Effector memory CD8-positive, alpha-beta T cell (primary cell): ENCODE data around the gene PDE8B.

Experiments used
- ATAC-seq: fragments of 150-1000 bp; cut with Tn5 transposase; replicated peaks from 2 replicates; pipeline ENCODE4 v1.10.0; 2021; ENCODE audit warnings: mild to moderate bottlenecking, moderate library complexity
- DNase-seq, 3 experiments: peaks; one replicate each; pipeline ENCODE4 v3.0.0; 2021
- H3K27ac Mint-ChIP-seq, 2 donors: one replicate each; pipeline ENCODE4 v1.8.0; 2022; ENCODE audit warnings: mild to moderate bottlenecking in 2 of 2, mixed read lengths in 2 of 2, moderate library complexity in 2 of 2
- H3K27me3 Mint-ChIP-seq, 2 donors: one replicate each; pipeline ENCODE4 v1.8.0; 2022; ENCODE audit warnings: mixed read lengths in 2 of 2
- H3K36me3 Mint-ChIP-seq: one replicate; pipeline ENCODE4 v1.8.0; 2022; ENCODE audit warnings: mild to moderate bottlenecking, moderate library complexity, mixed read lengths; ENCODE audit not compliant: insufficient read depth
- H3K4me1 Mint-ChIP-seq, 2 donors: one replicate each; pipeline ENCODE4 v1.8.0; 2022; ENCODE audit warnings: low read depth in 2 of 2, mixed read lengths in 2 of 2
- H3K4me3 Mint-ChIP-seq, 2 donors: one replicate each; pipeline ENCODE4 v1.8.0; 2022; ENCODE audit warnings: mild to moderate bottlenecking in 2 of 2, mixed read lengths in 2 of 2, moderate library complexity in 2 of 2
- H3K9me3 Mint-ChIP-seq, 2 donors: one replicate each; pipeline ENCODE4 v1.8.0; 2022; ENCODE audit warnings: mixed read lengths in 2 of 2

Gene PDE8B

DNA sequence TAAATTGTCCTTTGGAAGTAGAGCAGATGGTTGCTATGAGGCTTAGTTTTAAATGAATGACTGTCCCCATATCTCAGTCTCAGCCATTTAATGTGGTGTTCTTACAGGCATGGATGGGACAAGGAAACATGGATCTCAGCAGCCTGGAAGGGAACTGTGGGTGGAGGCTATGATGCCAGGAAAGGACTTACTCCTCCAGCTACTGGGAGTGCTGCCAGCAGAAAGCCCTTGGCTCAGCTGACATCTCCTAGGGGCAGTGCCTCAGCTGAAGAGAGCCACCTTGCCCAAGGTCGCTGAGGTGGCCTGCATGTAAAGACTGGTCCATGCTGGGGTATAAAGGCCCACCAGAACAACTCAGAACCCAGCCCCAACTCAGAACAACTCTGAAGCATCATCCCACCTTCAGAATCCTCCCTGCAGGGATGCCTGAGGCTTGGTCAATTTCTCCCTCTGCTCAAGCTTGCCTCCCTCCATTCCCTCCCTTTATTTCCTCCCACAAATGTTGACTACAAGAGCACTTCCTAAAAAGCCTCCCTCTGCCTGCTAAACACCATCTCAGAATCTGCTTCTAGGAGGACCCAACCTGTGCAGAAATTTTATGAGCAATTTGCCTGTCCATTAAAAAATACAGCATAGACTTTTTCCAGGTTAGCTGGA, 1.8 kb upstream of the PDE8B start:
- Mint-ChIP-seq H3K27ac (no peak overlapping the region), H3K27me3 (peaks cover 60 to 67% of the 10 kb centered on the region in 2 donors), H3K9me3 (no peaks in the 10 kb centered on the region), H3K4me3 (peak overlapping the region in 1 of 2 donors; percentile 86), H3K36me3 (no peaks in the 10 kb centered on the region), H3K4me1 (peaks cover 6 to 14% of the 10 kb centered on the region in 2 donors)
- no peak for DNase-seq
- ATAC-seq = no peak

DNA sequence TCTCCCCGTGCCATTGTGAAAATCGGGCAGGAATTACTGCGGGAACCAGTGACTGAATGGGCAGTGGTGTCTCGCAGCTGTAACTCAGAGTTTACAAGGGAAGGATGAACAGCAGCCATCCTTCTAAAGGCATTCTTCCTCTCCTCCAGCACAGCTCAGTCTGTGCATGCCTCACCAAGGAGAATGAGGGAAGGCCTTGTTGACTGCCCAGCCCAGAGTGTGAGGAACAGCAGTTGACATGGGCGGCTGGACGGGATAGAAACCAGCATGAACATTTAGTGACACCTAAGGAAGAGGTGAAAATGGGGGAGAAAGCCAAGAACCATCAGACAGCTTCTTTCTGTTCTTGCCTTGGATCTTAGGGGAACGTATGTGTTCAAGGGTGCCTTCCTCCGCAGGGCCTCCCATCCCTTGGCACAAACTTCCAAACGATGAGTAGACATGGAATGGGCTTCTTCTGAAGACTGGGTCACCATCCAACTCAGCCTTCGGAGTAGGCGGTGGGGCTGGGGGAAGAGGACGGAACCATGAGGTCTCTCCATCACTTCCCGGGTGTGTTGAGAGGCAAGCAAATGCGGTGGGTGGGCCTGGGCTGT, 887 bp upstream of the PDE8B start:
- Mint-ChIP-seq H3K4me3 (peak overlapping the region; percentile 86 to 89), H3K36me3 (no peaks in the 10 kb centered on the region), H3K9me3 (no peaks in the 10 kb centered on the region), H3K27me3 (peaks cover 66 to 75% of the 10 kb centered on the region in 2 donors), H3K4me1 (peaks cover 6 to 14% of the 10 kb centered on the region in 2 donors), H3K27ac (no peak overlapping the region)
- DNase-seq = no peak
- no peak for ATAC-seq

- Mint-ChIP-seq H3K36me3 (peaks cover 4% of the 10 kb centered on the region), H3K27me3 (peaks cover 70 to 80% of the 10 kb centered on the region in 2 donors), H3K4me3 (peak overlapping the region; percentile 40 to 52), H3K27ac (no peak overlapping the region), H3K9me3 (no peaks in the 10 kb centered on the region), H3K4me1 (peaks cover 6 to 14% of the 10 kb centered on the region in 2 donors)
- ATAC-seq = no peak
- DNase-seq = no peak
Measured at GRCh38 chr5:77210964-77211690, 647 bp downstream of the PDE8B start.

GRCh38 chr5:77211691-77212047, 1.2 kb downstream of the PDE8B start:
- Mint-ChIP-seq H3K27ac (no peak overlapping the region), H3K27me3 (peaks cover 71 to 80% of the 10 kb centered on the region in 2 donors), H3K36me3 (peaks cover 4% of the 10 kb centered on the region), H3K4me3 (peak overlapping the region; percentile 40 to 52), H3K9me3 (no peaks in the 10 kb centered on the region), H3K4me1 (peaks cover 6 to 14% of the 10 kb centered on the region in 2 donors)
- no peak for DNase-seq
- no peak for ATAC-seq

DNA sequence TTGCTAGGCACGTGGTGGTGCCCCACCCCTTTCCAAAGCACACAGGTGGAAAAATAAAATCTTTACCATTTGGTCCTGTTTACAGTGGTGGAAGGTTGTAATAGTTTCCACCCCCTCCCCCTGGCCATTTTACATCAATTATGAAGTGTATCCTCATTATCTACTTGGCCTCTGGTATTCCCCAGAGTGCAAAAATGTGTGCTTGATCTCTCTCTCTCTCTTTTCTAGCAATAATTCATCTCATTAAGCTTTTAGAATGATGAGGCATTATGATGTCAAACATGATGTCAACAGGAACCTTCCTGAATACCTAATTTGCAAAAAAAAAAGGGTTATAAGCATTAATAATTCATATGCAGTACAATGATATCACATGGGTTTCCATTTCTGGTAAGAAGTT, 3.1 kb downstream of the PDE8B start:
- no peak for ATAC-seq
- H3K4me3 Mint-ChIP-seq = no peak overlapping the region
- peaks cover 76 to 91% of the 10 kb centered on the region in 2 donors for H3K27me3 Mint-ChIP-seq
- no peak overlapping the region for H3K27ac Mint-ChIP-seq
- no peaks in the 10 kb centered on the region for H3K9me3 Mint-ChIP-seq
- peaks cover 4% of the 10 kb centered on the region for H3K36me3 Mint-ChIP-seq
- no peak for DNase-seq
- peaks cover 6 to 14% of the 10 kb centered on the region in 2 donors for H3K4me1 Mint-ChIP-seq

DNA sequence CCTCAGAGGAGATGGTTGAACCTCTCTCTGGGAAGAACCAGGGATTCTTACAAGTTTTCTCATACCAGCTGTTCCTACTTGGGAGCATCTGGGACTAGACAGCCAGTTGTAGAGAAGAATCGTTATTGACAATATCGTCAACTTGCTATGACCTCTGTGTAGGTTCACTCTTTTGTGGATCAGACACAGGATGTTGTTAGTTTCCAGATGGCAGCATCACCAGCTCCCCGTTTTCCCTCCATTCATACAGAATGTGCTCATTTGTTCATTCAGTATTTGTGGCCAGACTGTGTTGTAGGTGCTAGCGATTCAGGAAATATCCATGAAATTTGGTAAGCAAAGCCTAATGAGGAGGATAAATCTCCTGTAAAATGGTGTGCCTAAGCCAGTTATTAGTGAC, 3.7 kb downstream of the PDE8B start:
- Mint-ChIP-seq H3K36me3 (peaks cover 4% of the 10 kb centered on the region), H3K27ac (no peak overlapping the region), H3K4me1 (peaks cover 6 to 14% of the 10 kb centered on the region in 2 donors), H3K4me3 (no peak overlapping the region), H3K9me3 (no peaks in the 10 kb centered on the region), H3K27me3 (peaks cover 74 to 90% of the 10 kb centered on the region in 2 donors)
- DNase-seq = no peak
- ATAC-seq = no peak

GRCh38 chr5:77218263-77218662, 7.8 kb downstream of the PDE8B start:
- H3K27me3 Mint-ChIP-seq = peaks cover 71 to 88% of the 10 kb centered on the region in 2 donors
- no peaks in the 10 kb centered on the region for H3K4me1 Mint-ChIP-seq
- H3K4me3 Mint-ChIP-seq = no peak overlapping the region
- DNase-seq (no peak), ATAC-seq (no peak)
- peaks cover 4% of the 10 kb centered on the region for H3K36me3 Mint-ChIP-seq
- H3K27ac Mint-ChIP-seq = no peak overlapping the region
- no peaks in the 10 kb centered on the region for H3K9me3 Mint-ChIP-seq

- Mint-ChIP-seq H3K27me3 (peaks cover 59 to 60% of the 10 kb centered on the region in 2 donors), H3K36me3 (no peaks in the 10 kb centered on the region), H3K27ac (no peak overlapping the region), H3K4me3 (no peak overlapping the region), H3K4me1 (no peaks in the 10 kb centered on the region), H3K9me3 (no peaks in the 10 kb centered on the region)
- DNase-seq (no peak), ATAC-seq (no peak)
Measured at GRCh38 chr5:77221115-77221514, 10.6 kb downstream of the PDE8B start.

GRCh38 chr5:77222722-77223121, 12.2 kb downstream of the PDE8B start:
- Mint-ChIP-seq H3K9me3 (no peaks in the 10 kb centered on the region), H3K36me3 (no peaks in the 10 kb centered on the region), H3K27me3 (peaks cover 45 to 53% of the 10 kb centered on the region in 2 donors), H3K27ac (no peak overlapping the region), H3K4me1 (no peaks in the 10 kb centered on the region), H3K4me3 (no peak overlapping the region)
- ATAC-seq (no peak), DNase-seq (no peak)

GRCh38 chr5:77223653-77224052, 13.2 kb downstream of the PDE8B start:
- no peak for DNase-seq
- no peaks in the 10 kb centered on the region for H3K9me3 Mint-ChIP-seq
- no peak for ATAC-seq
- H3K4me1 Mint-ChIP-seq = no peaks in the 10 kb centered on the region
- H3K27ac Mint-ChIP-seq = no peak overlapping the region
- H3K4me3 Mint-ChIP-seq = no peak overlapping the region
- peaks cover 35 to 46% of the 10 kb centered on the region in 2 donors for H3K27me3 Mint-ChIP-seq
- H3K36me3 Mint-ChIP-seq = no peaks in the 10 kb centered on the region

- DNase-seq (no peak), ATAC-seq (no peak)
- H3K27me3 Mint-ChIP-seq = peaks cover 25 to 36% of the 10 kb centered on the region in 2 donors
- H3K4me1 Mint-ChIP-seq = no peaks in the 10 kb centered on the region
- H3K36me3 Mint-ChIP-seq = no peaks in the 10 kb centered on the region
- no peak overlapping the region for H3K4me3 Mint-ChIP-seq
- H3K27ac Mint-ChIP-seq = no peak overlapping the region
- peaks cover 0 to 1% of the 10 kb centered on the region in 2 donors for H3K9me3 Mint-ChIP-seq
Measured at GRCh38 chr5:77224672-77225355, 14.3 kb downstream of the PDE8B start.

- H3K4me3 Mint-ChIP-seq = no peak overlapping the region
- no peaks in the 10 kb centered on the region for H3K4me1 Mint-ChIP-seq
- no peaks in the 10 kb centered on the region for H3K36me3 Mint-ChIP-seq
- DNase-seq = no peak
- peaks cover 17 to 29% of the 10 kb centered on the region in 2 donors for H3K27me3 Mint-ChIP-seq
- no peak for ATAC-seq
- H3K27ac Mint-ChIP-seq = no peak overlapping the region
- peaks cover 0 to 3% of the 10 kb centered on the region in 2 donors for H3K9me3 Mint-ChIP-seq
Measured at GRCh38 chr5:77225531-77225930, 15.1 kb downstream of the PDE8B start.

- DNase-seq = no peak
- H3K4me1 Mint-ChIP-seq = no peaks in the 10 kb centered on the region
- H3K4me3 Mint-ChIP-seq = no peak overlapping the region
- H3K9me3 Mint-ChIP-seq = peaks cover 0 to 3% of the 10 kb centered on the region in 2 donors
- no peak for ATAC-seq
- no peak overlapping the region for H3K27ac Mint-ChIP-seq
- H3K27me3 Mint-ChIP-seq = peaks cover 10 to 20% of the 10 kb centered on the region in 2 donors
- H3K36me3 Mint-ChIP-seq = no peaks in the 10 kb centered on the region
Measured at GRCh38 chr5:77229887-77230286, 19.4 kb downstream of the PDE8B start.
